CD4-positive, alpha-beta T cell treated with Interleukin-15 for 1 hour (primary cell): ENCODE measurements around the gene FHIT.

ENCODE experiments used
- DNase-seq: peaks from one replicate; pipeline ENCODE4 v3.0.0-alpha.2; 2020

Gene FHIT

DNA sequence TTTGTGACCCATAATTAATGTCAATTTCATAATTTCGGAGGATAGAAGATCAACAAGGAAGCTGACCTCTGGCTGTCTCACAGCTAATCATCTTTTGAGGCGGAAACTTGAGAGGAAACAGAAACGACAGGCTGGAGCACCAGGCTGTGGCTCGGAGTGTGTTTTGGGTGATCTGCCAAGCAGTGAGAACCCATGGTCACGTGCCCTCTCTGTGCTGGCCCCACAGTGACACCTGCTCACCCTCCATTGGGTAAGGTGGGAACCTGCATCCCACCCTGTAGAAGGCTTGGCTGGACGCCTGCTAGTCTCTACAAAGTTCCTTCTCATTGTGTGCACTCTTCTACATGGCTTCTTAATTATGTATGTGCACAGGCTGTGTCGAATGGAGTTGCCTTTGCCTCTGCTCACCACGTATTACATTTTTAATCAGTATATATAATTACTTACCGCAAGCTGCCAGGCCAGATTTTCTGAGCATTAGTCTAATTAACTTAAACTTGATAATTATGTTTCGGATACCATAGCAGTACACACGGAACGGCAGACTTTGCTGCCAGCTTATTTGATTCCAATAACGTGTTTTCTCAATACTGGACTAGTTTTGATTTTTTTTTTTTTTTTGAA, 1482.0 kb downstream of the FHIT start:
- DNase-seq = no peak

DNA sequence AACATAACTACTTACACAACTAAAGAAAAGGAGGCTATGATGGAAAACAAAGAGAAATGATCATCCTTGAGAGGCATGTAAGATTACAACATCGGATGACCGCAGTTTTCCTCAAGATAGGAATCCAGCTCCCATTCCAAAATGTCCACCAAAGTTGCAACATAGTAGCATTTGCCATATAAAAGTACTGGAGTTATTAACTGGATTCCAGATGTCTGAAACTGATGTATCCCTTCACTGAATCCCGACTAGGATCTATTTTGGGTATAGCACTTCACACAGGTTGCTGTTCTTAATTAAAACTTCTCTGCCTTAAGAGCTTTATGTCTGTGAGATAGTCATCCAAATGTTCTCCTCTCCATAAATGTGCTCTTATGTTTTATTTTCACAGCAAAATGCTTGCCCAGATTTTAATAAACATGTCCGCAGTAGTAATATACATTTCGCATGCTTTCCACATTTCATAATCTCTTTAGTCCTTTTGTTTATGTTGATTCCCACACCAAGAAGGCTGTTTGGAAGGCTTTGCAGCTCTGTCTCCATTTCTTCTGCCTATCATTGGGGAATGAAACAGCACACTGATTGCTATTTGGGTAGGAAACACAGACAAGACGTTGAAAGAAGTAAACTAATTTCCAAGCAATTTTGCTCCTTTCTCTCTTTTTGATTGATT, 1484.9 kb downstream of the FHIT start:
- no peak for DNase-seq

DNA sequence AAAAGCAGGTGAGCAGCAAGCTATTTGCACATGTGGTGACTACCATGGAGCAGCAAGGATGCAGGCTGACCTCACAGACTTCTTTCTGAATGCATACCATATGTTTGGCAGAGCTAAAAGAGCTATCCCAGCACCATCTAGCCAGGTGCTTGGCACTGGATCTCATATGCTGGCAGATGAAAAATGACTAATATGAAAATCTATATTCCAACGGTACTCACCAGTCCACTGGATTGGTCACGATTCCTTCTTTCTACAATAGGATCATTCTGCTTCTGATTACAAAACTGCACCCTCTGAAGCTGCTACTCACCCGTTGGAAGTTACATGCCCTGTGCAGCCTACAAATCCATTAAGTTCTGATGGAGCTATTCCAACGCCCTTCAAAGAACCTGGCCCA, 1487.1 kb downstream of the FHIT start:
- DNase-seq = no peak

DNA sequence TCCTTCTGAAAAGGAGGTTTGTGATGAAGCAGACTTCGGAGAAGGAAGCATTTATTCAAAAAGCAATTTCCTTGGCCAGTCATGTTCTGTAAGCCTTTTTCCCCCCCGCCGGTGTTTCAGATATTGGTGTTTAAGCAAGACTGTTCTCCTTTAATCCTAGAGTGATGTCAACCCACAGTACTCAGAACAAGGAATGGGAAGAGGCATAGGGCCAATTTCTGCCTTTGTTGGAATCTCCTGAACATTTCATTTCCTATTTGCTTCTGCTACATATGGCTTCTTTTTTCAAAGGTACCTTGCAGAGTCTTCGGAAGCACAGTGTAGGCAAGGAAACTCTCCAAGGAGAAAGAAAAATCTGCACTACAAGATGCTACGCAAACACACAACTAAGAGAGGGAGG, 1488.3 kb downstream of the FHIT start:
- DNase-seq = no peak

DNA sequence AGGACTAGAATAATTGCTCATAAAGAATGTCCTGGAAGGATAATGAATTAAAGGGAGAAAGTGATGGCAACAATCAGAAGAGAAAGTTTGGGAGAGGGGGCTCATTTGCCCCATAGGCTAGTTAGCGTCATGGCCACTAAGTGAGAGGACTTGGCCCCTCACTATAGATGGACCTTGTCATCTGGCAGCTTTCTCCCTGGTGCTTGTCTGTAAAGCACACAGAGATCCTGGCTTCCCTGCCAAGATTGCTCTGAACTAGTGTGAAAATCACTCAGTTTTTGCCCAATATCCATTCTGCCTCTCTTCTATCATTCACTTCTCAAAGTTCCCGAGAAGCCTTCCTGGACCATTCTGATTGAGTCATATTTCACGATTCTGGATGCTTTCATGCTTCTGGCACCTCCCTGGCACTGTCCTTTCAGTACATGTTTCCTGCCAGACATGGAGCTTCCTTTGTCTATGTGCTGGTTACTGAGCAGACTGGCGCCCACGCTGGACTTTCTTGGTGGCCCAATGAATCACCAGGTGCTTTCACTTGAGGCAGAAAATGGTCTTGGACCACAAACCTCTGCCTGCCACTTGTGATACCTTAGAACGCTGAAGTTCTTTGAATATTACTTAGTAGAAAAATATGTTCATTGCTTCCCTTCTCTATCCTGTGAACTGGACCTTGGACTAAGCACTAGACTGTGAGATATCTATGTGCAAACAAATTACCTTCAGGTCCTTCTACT, 1491.8 kb downstream of the FHIT start:
- no peak for DNase-seq

DNA sequence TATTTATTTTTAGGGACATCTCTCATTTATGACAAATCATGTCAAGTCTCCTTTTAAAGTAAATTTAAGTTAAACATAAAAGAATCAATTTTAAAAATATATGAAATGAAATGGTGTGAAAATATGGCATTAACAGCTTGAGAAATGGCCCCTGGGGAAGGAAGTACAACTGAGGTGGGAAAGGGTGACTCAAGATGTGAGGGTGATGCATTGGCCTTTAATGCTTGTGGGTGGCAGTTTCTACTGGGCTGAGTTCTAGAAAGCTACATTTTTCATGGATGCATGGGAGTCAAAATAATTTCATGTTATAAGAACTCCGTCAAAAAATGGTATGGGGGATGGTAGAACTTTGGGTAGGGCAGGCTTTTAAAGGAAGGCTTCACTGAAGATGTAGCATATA, 1492.6 kb downstream of the FHIT start:
- DNase-seq = no peak

DNA sequence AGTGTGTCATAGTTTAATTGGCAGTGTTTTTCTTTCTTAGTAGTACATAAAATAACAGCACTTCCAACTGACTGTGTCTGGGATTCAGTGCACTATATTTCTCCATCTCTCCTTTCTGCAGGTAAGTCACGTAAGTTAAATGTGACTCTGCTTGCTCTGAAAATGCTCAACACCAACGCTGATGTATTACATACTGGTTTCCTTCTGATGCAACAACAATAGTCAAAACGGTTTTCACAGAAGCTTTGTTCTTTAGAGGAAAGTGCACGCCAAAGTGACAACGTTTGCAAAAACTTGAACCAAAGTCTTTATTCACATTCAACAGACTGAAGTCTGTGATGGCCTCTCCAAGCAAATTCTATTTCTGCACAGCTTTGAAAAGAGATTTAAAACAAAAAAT, 1494.3 kb downstream of the FHIT start:
- DNase-seq = no peak

DNA sequence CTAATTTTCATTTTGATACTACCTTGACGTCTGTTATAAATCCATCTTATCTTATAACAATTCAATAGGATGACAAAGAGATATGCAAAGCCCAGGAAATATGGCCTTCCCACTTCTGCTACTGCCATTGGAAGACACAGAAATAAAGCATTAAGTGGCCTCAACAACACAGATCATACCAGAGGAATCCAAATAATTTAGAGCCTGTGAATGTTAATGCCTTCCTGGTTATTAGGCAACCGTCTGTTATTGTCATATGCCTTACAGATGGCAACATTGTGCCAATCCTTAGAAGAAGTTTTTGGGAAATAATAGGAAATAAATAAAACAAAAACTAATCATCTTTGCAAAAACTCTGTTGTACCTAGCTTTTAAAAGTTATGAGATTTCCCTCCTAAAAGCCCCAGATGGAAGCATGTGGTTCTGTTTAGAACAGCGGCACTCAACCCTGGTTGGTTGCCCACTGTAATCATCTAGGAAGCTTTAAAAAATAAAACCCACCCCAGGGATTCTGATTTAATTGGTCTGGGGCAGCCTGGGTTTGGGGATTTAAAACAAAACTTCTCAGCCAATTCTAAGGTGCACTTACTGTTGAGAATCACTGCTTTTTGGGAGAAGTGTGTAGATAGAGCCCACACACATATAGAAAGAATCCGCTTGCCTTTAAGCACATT, 1496.7 kb downstream of the FHIT start:
- DNase-seq = no peak

DNA sequence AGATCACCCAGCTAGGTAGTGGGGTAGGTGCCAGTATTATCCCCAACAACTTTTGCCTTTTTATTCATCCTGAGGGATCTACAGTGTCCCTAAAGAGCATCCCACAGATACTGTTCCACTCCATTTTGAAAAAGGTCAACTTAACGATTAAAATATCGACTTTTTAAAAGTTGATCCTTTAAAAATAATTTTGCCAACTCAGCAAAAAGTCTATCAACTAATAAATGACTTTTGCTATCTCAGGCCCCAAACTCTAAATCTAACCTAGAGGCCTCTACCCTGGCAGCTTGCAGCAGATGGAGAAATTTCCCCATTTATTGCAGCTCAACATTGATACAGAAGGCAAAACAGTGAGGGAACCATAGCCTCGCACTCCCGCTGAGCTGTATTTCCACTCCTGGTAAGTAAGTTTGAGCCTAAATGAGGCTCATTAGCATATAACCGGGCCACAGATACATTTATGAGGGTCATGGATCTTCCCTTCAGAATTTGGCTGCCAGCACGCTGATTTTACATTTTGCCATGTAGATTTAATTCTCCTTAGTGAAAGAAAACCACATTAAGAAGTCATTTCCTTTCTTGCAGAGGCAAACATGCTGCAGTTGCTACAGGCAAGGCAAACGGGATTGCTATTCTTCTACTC, 1497.3 kb downstream of the FHIT start:
- DNase-seq = no peak

DNA sequence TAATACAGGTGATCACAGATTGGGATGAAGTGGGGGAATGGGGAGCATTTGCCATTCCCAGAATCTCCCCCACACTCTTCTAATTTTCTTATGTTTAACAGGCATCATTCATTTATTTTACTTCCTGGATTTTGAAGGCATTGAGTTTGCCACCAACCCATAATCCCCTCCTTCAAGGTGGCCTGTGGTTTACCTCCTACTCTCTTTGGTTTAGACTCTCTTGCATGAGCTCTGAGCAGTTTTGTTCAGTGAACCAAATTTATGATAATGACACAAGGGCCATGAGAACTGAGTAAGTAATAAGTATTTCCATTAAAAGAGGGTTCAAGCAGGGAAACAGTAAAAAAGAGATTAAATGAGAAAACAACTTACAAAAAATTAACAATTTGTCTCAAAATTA, 1498.3 kb downstream of the FHIT start:
- DNase-seq = no peak

DNA sequence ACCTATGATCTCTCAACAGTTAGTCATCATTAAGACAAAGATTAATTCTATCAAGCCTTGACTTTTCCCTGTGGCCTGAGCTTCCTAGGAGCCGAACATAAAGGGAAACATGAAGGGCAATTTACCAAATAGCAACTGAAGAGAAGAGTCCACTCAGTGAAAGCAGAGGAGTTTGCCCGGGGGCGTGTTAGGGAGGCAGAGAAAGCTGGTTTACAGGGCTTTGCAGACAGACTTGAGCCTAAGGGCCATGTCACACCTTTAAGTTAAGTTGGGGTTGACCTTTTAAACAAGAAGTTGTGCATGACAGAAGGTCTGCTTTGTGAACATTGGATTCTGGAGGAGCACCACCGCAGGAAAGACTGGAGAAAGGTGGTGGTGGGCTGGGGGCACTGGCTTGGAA, 1499.6 kb downstream of the FHIT start:
- no peak for DNase-seq

DNA sequence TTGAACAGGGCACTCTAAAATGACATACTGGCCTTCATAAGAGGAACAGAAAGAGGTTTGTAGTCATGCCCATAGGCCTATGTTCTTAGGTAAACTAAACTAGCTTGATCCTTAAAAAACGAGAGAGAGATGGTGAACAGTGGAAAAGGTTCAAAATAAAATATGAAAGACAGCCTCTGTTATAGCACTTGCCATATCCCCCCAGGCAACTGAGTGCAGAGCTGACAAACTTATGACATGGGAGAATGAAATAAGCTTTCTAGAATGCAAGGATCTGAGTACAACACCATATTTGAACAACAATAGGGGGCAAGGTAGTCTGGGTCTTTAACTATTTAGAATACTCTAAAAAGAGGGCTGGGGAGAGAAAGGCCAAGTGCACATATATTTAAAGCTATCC, 1500.9 kb downstream of the FHIT start:
- DNase-seq = no peak

DNA sequence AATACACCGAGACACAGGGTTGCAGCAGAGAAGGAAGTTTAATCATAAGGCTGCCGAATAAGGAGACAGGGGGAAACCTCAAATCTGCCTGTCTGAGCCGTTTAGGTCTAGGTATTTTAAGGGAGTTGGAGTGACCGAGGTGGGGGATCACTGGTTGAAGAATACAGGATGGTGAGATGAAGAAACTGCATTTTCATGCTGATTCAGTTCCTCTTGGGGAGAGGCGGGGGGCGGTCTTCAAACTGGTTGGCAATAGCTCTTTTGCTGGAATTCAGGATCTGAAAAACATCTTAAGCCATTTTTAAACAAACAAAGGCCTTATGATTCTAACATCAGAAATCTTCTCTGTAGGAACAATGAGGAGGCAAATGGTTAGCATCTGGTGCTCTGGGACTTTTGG, 1502.0 kb downstream of the FHIT start:
- no peak for DNase-seq

DNA sequence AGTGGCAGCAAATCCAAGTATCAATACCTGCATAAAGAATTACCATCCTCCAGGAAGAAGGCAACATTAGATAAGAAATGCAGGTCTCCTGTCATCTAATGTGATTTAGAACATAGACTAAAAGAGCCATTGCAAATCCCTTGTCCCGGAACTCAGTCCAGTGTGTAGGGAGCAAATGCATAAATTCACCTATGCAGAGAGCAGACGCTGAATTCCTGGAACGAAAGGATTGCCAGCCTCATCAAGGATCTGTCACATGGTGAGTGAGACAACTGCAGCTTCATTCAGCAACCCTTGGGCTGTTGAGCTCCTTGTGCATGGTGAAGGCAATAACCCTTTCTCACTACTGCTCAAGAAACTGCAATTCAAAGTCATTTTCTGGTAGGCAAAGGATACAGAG, 1504.7 kb downstream of the FHIT start:
- no peak for DNase-seq

DNA sequence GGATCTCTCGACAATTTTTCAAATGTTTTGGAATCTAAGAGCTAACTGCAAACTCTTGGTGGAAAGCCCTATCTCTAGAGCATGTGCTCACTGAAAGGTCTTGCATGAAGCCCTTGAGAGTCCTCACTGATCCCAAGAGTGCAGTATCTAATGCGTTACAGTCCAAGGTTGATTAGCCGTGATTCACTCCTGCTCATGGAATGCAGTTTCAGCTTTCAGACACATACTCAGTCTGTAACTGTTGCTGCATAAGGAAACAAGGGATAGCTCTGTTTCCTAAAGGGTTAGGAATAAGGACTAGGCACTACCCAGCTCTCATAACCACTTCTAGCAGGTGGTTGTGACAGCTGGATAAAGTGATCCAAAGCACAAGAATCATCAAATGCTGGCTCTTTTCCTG, 1514.0 kb downstream of the FHIT start:
- DNase-seq = no peak

DNA sequence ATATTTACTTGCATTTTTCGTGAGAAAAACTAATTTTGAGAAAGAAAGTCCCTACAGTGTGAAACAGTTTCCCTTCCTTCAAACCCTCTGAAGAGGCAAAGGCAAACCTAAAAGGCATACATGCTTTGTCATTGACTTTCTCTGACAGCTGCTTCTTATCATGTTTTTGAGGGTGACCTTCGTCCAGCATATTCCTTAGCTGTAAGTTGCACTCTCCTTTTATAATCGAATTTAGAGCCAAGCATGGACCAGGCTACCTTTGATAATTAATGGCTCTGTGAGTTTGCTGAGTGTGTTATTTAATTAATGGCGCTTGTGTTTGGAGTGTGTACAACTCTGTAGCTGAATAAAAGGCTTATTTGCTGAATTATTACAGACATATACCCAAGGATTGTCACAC, 1517.2 kb downstream of the FHIT start:
- DNase-seq = no peak

DNA sequence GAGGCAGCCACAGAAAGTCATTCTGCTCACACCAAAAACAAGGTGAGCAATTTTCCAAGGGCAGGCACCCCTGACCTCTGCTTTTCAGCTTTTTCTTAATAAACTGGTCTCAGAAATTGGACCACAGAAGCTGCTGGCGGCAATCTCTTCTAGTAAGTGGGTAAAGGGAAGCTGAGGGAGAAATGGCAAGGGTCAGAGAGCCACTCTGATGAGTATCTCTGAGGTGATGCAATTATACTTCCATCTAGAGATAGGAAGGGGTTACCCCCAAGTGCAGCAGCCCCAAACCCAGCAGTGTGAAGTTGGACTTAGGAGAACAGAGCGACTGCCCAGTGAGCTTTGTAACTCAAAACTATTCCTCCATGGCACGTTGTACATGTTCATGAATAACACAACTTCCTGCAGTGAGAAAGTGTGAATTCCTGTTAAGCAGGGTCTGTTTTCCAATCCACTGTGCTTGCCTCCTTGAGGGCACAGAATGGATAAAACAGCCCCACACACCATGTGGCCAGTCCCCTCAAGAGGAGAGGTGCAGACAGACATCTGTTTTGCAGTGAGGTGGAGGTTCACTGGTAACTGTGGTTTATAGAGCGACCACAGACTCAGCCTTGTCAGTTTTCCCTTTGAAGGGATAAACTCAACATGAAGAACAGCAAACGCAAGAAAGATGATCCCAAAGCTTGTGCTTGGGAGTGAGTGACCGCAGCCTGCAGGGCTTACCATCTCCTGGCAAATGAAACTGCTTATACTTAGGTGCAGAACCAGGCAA, 1518.0 kb downstream of the FHIT start:
- no peak for DNase-seq

DNA sequence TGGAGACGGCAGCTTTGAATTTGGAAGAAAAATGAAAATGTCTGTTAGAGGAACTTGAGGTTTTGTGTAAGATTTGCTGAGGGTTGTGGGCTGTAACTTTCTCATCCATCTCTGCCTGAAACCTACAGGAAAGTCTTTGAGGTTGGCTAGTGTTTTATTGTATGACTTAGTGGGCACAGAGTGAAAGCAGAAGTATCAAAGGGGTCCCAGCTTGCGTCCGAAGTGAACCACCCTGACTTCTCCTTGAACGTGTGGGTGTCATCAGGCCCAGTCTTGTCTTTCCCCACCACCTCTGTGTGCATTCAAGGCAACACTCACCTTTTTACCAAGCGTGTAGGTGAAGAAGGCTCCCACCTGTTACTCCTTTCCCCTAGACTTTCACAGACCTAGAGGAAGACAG, 1519.3 kb downstream of the FHIT start:
- no peak for DNase-seq

DNA sequence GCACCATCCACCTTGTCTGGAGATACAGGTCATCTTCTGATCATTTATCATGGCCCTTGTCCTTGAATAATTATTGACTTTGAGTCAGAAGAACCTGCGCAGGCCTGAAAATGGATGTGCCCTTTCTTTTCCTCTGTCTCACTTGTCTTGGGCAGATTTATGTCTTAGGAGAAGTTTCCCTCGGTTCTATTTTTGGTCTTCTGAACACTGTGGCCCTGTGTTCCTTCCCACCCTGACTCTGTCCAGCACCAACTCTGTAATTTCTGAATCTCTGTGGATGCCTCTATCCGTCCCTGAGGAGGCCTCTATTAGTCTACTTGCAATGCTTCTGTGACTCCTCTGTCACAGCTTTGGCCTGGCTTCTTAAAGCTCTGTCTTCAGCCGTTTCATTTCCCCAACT, 1520.7 kb downstream of the FHIT start:
- DNase-seq = no peak

DNA sequence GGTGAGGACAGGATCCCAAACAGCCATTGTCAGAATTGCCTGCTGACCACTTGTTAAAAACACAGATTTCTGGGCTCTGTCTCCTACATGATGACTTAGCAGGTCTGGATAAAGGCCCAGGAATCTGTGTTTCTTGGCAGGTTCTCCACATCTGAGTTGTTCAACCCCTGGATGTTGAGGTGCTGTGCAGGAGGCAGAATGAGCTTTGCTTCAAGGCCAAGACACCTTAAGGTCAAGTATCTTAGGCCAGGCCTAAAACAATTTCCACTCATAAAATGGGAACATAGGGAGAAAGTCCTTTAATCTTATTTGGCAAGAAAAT, 1522.7 kb downstream of the FHIT start:
- DNase-seq = no peak

DNA sequence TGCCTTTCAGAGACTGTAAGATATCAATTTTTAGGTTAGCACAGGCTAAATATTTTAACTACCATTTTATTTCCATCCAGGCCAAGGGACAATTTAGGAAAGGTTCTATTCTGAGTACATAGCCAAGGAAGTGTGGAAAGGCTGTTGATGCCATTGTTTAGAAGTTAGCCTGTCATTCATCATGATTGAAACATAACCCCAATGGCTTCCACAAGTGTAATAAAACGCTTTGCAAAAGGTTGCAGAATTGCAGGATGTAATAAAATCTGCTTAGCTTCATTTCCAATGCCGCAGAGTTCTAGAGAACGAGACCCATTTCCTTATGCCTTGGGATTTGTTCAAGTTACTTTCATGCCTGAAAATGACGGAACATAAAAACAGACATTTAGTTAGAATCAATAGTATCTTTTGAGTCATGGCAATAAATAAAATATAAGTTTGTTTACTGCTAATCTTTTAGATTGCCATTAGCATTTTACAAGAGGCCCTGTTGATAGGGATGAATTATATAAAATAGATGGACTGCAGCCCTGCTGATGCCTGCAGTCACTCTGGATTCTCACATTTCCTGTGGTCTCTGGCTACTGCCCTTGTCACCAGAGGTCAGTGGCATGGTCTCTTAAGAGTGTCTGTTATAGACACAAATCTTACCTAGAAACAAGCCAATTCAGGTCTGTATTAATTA, 1523.2 kb downstream of the FHIT start:
- no peak for DNase-seq

DNA sequence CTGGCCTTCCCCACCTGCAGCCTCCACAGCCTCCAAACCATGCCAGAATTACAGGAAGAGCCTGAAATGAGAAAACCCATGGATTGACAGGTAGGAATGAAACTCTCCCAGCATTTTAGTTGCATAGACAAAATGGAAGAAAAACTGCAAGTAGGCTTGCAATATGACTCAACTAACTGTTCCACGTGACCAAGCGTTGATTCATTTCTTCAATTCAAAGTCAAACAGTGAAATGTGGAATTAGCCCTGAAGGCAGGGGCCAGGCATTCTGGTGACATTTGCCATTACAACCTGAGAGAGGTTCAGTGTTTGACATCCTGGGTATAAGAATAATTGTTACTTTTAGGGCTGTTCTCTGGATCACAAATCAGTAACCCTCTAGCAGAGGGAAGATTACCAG, 1525.0 kb downstream of the FHIT start:
- no peak for DNase-seq
